Kidney (tissue), 14 donors: ENCODE results near the gene MICA. TPM values are rescaled to one million over a fixed set of nuclear protein-coding genes. Genes with fewer than 3 reads are reported as not detected.

ENCODE experiments used
- DNase-seq, 5 donors: peaks; one replicate each; pipeline ENCODE4 v3.0.0-alpha.2; 2013 to 2020
- FAIRE-seq: peaks from 2 replicates; lab custom pipeline; 2012; peaks lifted over from hg19 to GRCh38; lab: Jason Lieb, UNC
- H3K27ac ChIP-seq, 2 donors: one replicate each; pipeline ENCODE4 v1.7.0; 2013; ENCODE audit warnings: low read depth in 2 of 2, low read length in 2 of 2, inconsistent platforms in 1 of 2
- H3K27me3 ChIP-seq: one replicate; pipeline ENCODE4 v1.7.1; 2013; ENCODE audit warnings: low read length, inconsistent platforms; ENCODE audit not compliant: control insufficient read depth, insufficient read depth
- H3K36me3 ChIP-seq, 3 donors: one replicate each; pipeline versions ENCODE4 v1.7.0 to v1.7.1; 2013; ENCODE audit warnings: low read length in 3 of 3, control low read depth in 1 of 3, inconsistent platforms in 1 of 3; ENCODE audit not compliant: insufficient read depth in 3 of 3, control insufficient read depth in 2 of 3
- H3K4me1 ChIP-seq, 3 donors: one replicate each; pipeline versions ENCODE4 v1.7.0 to v1.7.1; 2013; ENCODE audit warnings: low read length in 3 of 3, inconsistent platforms in 1 of 3, low read depth in 1 of 3; ENCODE audit not compliant: control insufficient read depth in 2 of 3, insufficient read depth in 2 of 3
- H3K4me3 ChIP-seq, 3 donors: one replicate each; pipeline versions ENCODE4 v1.7.0 to v1.8.1; 2013; ENCODE audit warnings: low read length in 3 of 3, control low read depth in 1 of 3, inconsistent platforms in 1 of 3
- H3K9ac ChIP-seq, 3 donors: one replicate each; pipeline versions ENCODE4 v1.7.0 to v1.7.1; 2013; ENCODE audit warnings: low read length in 3 of 3, control low read depth in 1 of 3, inconsistent platforms in 1 of 3
- H3K9me3 ChIP-seq, 3 donors: one replicate each; pipeline versions ENCODE4 v1.7.0 to v1.7.1; 2013; ENCODE audit warnings: low read length in 3 of 3, control low read depth in 1 of 3, inconsistent platforms in 1 of 3; ENCODE audit not compliant: control insufficient read depth in 2 of 3, insufficient read depth in 1 of 3
- intact Hi-C: fragments of 100-400 bp; cut with DNase I; formaldehyde crosslinking; loops from one replicate; pipeline ENCODE4 v1.11.1; 2022
- polyA plus RNA-seq: library from polyadenylated mRNA; stranded (reverse); fragments of 350-450 nt; fragmentation: Illumina TruSeq; extraction: RNeasy Lipid Tissue Mini Kit (QIAGEN cat#74804); gene quantifications from one replicate; pipeline ENCODE4 v1.2.3, GENCODE V29; 2014; ENCODE audit warnings: low read depth, low replicate concordance; ENCODE audit not compliant: insufficient read depth
- total RNA-seq: library from RNA; stranded (reverse); fragmentation: NEBNext Ultra II Directional; extraction: Animal tissue kit (Norgen Biotek cat#: 25700); gene quantifications from one replicate; pipeline ENCODE4 v1.2.1, GENCODE V29; 2021
- TF ChIP-seq, protein P1 (sequence below): IDR thresholded peaks from 3 replicates; pipeline ENCODE4 v1.5.1; 2012; ENCODE audit warnings: mild to moderate bottlenecking, moderate library complexity, borderline replicate concordance; ENCODE audit not compliant: insufficient read depth; ENCODE audit errors: extremely low read depth
- donor health status: control.
- donor health status: control.
- donor health status: control.
- donor health status: control.
- donor health status: control.
- donor health status: DM: yes; HTN: yes; CAD: no.
- donor health status: Normal renal cell carcinoma (clear cell type).

The MICA gene
- total and polyA plus RNA-seq, 2 donors from 2014 or later = 27.5 to 34.7 TPM

DNA sequence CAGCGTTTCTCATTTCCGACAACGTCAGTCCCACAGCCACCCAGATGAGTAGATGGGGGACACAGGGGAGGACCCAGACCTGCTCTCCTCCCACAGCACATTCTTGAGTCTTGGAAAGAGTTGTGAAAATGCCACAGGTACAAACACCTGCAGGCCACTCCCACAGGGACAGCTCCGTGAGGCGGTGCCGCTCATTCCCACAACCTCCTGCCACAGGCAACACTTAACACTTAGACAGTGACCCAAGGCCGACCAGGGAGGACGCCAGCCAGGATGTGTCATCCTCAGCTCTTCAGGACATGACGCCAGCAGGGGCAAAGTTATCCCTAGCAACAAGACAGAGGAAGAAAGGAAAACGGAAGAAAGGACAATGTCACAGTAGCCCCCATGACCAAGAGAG, 23.5 kb upstream of the MICA start:
- TF ChIP-seq, protein P1, sequence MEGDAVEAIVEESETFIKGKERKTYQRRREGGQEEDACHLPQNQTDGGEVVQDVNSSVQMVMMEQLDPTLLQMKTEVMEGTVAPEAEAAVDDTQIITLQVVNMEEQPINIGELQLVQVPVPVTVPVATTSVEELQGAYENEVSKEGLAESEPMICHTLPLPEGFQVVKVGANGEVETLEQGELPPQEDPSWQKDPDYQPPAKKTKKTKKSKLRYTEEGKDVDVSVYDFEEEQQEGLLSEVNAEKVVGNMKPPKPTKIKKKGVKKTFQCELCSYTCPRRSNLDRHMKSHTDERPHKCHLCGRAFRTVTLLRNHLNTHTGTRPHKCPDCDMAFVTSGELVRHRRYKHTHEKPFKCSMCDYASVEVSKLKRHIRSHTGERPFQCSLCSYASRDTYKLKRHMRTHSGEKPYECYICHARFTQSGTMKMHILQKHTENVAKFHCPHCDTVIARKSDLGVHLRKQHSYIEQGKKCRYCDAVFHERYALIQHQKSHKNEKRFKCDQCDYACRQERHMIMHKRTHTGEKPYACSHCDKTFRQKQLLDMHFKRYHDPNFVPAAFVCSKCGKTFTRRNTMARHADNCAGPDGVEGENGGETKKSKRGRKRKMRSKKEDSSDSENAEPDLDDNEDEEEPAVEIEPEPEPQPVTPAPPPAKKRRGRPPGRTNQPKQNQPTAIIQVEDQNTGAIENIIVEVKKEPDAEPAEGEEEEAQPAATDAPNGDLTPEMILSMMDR = no peak
- no peaks in the 10 kb centered on the region for H3K36me3 ChIP-seq
- no peak overlapping the region for H3K27ac ChIP-seq
- H3K27me3 ChIP-seq = no peaks in the 10 kb centered on the region
- H3K9ac ChIP-seq = no peak overlapping the region
- FAIRE-seq (no peak), DNase-seq (no peak)
- H3K4me3 ChIP-seq = no peak overlapping the region
- intact Hi-C loops = no loop called here
- H3K9me3 ChIP-seq = no peaks in the 10 kb centered on the region
- H3K4me1 ChIP-seq = peaks cover 0 to 10% (median 4%) of the 10 kb centered on the region in 3 donors

DNA sequence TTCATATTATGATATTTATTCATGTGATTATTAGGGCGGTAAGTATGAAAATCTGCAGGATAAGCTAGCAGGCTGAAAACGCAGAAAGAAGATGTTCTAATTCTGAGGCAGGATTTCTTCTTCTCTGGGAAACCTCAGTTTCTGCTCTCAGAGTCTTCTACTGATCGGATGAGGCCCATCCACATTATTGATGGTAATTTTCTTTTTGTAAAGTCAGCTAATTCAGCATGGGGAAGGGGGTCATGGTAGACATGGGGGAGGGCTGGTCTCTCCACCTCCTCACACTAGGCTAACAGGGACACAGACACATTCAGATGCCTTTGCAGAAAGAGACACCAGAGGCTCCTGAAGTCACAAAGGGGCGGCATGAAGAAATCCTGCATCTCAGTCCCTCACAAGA, 21.7 kb upstream of the MICA start:
- Histone ChIP-seq H3K36me3 (no peaks in the 10 kb centered on the region), H3K4me3 (no peak overlapping the region), H3K4me1 (peaks cover 0 to 12% (median 4%) of the 10 kb centered on the region in 3 donors), H3K27me3 (no peaks in the 10 kb centered on the region), H3K27ac (no peak overlapping the region), H3K9me3 (no peaks in the 10 kb centered on the region), H3K9ac (no peak overlapping the region)
- TF ChIP-seq, protein P1 = no peak
- intact Hi-C loops = no loop called here
- DNase-seq = no peak
- FAIRE-seq = no peak

DNA sequence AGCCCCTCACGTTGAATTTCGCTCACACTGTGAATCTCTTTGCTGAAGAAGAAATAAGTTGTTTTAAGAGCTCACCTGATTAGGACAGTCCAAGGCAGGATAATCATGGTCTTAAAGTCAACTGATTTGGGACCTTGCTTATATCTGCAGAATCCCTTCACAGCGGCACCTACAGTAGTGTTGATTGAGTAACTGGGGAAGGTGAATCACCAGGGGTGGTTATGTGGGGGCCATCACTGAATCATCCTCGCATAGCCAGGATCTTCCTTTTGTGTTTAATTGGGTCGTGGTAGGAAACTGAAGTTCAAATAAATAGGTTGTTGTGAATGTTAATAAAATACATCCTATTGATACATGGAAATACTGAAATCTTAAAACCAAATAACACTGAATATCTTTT, 20.2 kb upstream of the MICA start:
- Histone ChIP-seq H3K27ac (no peak overlapping the region), H3K36me3 (no peaks in the 10 kb centered on the region), H3K27me3 (no peaks in the 10 kb centered on the region), H3K9me3 (no peaks in the 10 kb centered on the region), H3K4me3 (no peak overlapping the region), H3K4me1 (peaks cover 0 to 4% (median 2%) of the 10 kb centered on the region in 3 donors), H3K9ac (no peak overlapping the region)
- DNase-seq (no peak), FAIRE-seq (no peak)
- intact Hi-C loops = no loop called here
- TF ChIP-seq, protein P1 = no peak

DNA sequence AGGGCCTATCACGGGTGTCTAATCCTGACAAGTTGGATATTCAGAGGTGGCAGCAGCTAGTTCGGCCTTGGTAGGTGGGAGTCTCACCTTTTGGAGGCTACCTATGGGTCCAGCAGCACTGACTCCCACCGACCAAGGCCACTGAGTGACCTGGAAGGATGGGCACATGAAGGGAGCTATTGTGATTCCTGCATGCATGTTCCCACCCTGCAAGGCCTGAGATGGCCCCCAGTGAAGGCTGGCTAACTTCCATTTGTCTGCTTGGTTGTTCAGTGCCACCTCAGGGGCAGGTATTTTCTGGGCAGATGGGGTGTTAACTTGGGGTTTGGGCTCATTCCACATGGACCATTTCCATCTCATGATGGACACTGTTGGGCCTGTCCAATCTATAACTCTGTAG, 18.4 kb upstream of the MICA start:
- Histone ChIP-seq H3K4me3 (no peak overlapping the region), H3K4me1 (peaks cover 0 to 3% (median 0%) of the 10 kb centered on the region in 3 donors), H3K9me3 (no peaks in the 10 kb centered on the region), H3K27me3 (no peaks in the 10 kb centered on the region), H3K9ac (no peak overlapping the region), H3K27ac (no peak overlapping the region), H3K36me3 (no peaks in the 10 kb centered on the region)
- DNase-seq (no peak), FAIRE-seq (no peak)
- intact Hi-C loops = no loop called here
- TF ChIP-seq, protein P1 = no peak
